Liver (tissue), 3 donors: ENCODE measurements around the gene TRIM45.

Experiments used
- EGR1 ChIP-seq, 2 donors: IDR thresholded peaks; 2 replicates each; pipeline ENCODE4 v1.6.1; 2016 to 2018; ENCODE audit warnings: antibody characterized with exemption in 2 of 2, low read depth in 2 of 2
- FOXA1 ChIP-seq: IDR thresholded peaks from 2 replicates; pipeline ENCODE4 v1.6.1; 2016; ENCODE audit warnings: antibody characterized with exemption
- GABPA ChIP-seq, 2 donors: IDR thresholded peaks in 1 of 2; conservative IDR thresholded peaks in 1 of 2; 2 replicates each; pipeline ENCODE4 v1.6.1; 2016; ENCODE audit warnings: antibody characterized with exemption in 2 of 2, mild to moderate bottlenecking in 1 of 2, moderate library complexity in 1 of 2
- HNF4A ChIP-seq, 2 donors: conservative IDR thresholded peaks; 2 replicates each; pipeline ENCODE4 v1.6.1; 2016; ENCODE audit warnings: antibody characterized with exemption in 2 of 2, mild to moderate bottlenecking in 2 of 2
- HNF4G ChIP-seq: IDR thresholded peaks from 2 replicates; pipeline ENCODE4 v1.6.1; 2016; ENCODE audit warnings: antibody characterized with exemption
- JUND ChIP-seq, 2 donors: IDR thresholded peaks; 2 replicates each; pipeline ENCODE4 v1.6.1; 2016; ENCODE audit warnings: antibody characterized with exemption in 2 of 2
- RAD21 ChIP-seq, 2 donors: IDR thresholded peaks; 2 replicates each; pipeline ENCODE4 v1.6.1; 2016; ENCODE audit warnings: antibody characterized with exemption in 2 of 2, mild to moderate bottlenecking in 2 of 2
- RXRA ChIP-seq, 2 donors: IDR thresholded peaks; 2 replicates each; pipeline ENCODE4 v1.6.1; 2017 to 2018; ENCODE audit warnings: antibody characterized with exemption in 2 of 2, mild to moderate bottlenecking in 1 of 2
- SP1 ChIP-seq: IDR thresholded peaks from 2 replicates; pipeline ENCODE4 v1.6.1; 2018; ENCODE audit warnings: antibody characterized with exemption, mild to moderate bottlenecking
- TAF1 ChIP-seq: conservative IDR thresholded peaks from 2 replicates; pipeline ENCODE4 v1.6.1; 2016; ENCODE audit warnings: antibody characterized with exemption, mild to moderate bottlenecking
- TF ChIP-seq, protein P1 (sequence below): fragments of 150-350 bp; IDR thresholded peaks from 2 replicates; pipeline ENCODE4 v1.5.1; 2017; ENCODE audit warnings: improper control_type of control experiment, low read depth, low read length; ENCODE audit not compliant: missing input control
- TF ChIP-seq, protein P2 (sequence below): IDR thresholded peaks from 2 replicates; pipeline ENCODE4 v1.6.1; 2016; ENCODE audit warnings: antibody characterized with exemption, mild to moderate bottlenecking
- TF ChIP-seq, protein P3 (sequence below): IDR thresholded peaks from 2 replicates; pipeline ENCODE4 v1.6.1; 2016; ENCODE audit warnings: antibody characterized with exemption
- TF ChIP-seq, protein P4 (sequence below): IDR thresholded peaks from 2 replicates; pipeline ENCODE4 v1.6.1; 2016; ENCODE audit warnings: antibody characterized with exemption
- donor health status: healthy.
- donor health status: healthy.

DNA sequence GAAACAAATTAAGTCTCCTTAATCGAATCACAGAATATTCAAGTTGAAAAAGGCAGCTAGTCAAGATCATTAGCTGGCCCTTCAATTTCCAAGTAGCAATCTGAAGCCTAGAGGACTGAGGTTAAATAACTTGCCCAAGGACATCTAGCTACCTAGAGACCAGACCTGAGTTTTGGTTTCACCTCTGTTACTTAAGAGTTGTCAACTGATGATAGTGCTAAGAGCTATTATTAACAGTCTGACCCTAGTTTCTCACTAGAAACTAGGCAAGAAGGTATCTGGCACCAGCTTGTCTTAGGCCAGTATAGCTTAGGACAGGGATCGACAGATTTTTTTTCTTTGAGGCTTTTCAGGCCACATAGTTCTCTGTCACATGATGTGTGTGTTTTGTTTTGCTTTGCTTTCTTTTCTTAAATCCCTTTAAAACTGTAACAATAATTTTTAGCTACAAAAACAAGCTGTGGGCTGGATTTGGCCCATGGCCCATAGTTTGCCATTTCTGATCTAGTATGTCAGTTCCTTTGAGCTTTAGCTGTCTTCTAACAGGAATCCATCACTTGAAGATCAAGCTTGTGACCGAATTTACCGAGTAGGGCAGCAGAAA, 23.2 kb downstream of the TRIM45 start:
- TF ChIP-seq, protein P1, sequence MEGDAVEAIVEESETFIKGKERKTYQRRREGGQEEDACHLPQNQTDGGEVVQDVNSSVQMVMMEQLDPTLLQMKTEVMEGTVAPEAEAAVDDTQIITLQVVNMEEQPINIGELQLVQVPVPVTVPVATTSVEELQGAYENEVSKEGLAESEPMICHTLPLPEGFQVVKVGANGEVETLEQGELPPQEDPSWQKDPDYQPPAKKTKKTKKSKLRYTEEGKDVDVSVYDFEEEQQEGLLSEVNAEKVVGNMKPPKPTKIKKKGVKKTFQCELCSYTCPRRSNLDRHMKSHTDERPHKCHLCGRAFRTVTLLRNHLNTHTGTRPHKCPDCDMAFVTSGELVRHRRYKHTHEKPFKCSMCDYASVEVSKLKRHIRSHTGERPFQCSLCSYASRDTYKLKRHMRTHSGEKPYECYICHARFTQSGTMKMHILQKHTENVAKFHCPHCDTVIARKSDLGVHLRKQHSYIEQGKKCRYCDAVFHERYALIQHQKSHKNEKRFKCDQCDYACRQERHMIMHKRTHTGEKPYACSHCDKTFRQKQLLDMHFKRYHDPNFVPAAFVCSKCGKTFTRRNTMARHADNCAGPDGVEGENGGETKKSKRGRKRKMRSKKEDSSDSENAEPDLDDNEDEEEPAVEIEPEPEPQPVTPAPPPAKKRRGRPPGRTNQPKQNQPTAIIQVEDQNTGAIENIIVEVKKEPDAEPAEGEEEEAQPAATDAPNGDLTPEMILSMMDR = no peak
- TF ChIP-seq RXRA (IDR thresholded peaks at IDR 0.05) (no peak), EGR1 (IDR thresholded peaks at IDR 0.05; ENCODE audit: low read depth in 2 of 2) (no peak), FOXA1 (no peak), TAF1 (no peak), GABPA (IDR thresholded peaks at IDR 0.05 in 1 of 2, conservative IDR thresholded peaks at IDR 0.05 in 1 of 2) (no peak), HNF4G (no peak), SP1 (no peak), HNF4A (conservative IDR thresholded peaks at IDR 0.05) (no peak), RAD21 (IDR thresholded peaks at IDR 0.05) (no peak), JUND (IDR thresholded peaks at IDR 0.05) (no peak)
- TF ChIP-seq, protein P2, sequence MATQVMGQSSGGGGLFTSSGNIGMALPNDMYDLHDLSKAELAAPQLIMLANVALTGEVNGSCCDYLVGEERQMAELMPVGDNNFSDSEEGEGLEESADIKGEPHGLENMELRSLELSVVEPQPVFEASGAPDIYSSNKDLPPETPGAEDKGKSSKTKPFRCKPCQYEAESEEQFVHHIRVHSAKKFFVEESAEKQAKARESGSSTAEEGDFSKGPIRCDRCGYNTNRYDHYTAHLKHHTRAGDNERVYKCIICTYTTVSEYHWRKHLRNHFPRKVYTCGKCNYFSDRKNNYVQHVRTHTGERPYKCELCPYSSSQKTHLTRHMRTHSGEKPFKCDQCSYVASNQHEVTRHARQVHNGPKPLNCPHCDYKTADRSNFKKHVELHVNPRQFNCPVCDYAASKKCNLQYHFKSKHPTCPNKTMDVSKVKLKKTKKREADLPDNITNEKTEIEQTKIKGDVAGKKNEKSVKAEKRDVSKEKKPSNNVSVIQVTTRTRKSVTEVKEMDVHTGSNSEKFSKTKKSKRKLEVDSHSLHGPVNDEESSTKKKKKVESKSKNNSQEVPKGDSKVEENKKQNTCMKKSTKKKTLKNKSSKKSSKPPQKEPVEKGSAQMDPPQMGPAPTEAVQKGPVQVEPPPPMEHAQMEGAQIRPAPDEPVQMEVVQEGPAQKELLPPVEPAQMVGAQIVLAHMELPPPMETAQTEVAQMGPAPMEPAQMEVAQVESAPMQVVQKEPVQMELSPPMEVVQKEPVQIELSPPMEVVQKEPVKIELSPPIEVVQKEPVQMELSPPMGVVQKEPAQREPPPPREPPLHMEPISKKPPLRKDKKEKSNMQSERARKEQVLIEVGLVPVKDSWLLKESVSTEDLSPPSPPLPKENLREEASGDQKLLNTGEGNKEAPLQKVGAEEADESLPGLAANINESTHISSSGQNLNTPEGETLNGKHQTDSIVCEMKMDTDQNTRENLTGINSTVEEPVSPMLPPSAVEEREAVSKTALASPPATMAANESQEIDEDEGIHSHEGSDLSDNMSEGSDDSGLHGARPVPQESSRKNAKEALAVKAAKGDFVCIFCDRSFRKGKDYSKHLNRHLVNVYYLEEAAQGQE = no peak
- TF ChIP-seq, protein P3, sequence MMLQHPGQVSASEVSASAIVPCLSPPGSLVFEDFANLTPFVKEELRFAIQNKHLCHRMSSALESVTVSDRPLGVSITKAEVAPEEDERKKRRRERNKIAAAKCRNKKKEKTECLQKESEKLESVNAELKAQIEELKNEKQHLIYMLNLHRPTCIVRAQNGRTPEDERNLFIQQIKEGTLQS = no peak
- TF ChIP-seq, protein P4, sequence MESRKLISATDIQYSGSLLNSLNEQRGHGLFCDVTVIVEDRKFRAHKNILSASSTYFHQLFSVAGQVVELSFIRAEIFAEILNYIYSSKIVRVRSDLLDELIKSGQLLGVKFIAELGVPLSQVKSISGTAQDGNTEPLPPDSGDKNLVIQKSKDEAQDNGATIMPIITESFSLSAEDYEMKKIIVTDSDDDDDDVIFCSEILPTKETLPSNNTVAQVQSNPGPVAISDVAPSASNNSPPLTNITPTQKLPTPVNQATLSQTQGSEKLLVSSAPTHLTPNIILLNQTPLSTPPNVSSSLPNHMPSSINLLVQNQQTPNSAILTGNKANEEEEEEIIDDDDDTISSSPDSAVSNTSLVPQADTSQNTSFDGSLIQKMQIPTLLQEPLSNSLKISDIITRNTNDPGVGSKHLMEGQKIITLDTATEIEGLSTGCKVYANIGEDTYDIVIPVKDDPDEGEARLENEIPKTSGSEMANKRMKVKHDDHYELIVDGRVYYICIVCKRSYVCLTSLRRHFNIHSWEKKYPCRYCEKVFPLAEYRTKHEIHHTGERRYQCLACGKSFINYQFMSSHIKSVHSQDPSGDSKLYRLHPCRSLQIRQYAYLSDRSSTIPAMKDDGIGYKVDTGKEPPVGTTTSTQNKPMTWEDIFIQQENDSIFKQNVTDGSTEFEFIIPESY = no peak
